Measurements from ENCODE around the gene HECW1. TPM values are rescaled to one million over a fixed set of nuclear protein-coding genes. Genes with fewer than 3 reads are reported as not detected.

The HECW1 gene
- total and polyA plus RNA-seq, 2 donors (not counting 1 experiment from before 2014, with no cell fraction given) = not detected

DNA sequence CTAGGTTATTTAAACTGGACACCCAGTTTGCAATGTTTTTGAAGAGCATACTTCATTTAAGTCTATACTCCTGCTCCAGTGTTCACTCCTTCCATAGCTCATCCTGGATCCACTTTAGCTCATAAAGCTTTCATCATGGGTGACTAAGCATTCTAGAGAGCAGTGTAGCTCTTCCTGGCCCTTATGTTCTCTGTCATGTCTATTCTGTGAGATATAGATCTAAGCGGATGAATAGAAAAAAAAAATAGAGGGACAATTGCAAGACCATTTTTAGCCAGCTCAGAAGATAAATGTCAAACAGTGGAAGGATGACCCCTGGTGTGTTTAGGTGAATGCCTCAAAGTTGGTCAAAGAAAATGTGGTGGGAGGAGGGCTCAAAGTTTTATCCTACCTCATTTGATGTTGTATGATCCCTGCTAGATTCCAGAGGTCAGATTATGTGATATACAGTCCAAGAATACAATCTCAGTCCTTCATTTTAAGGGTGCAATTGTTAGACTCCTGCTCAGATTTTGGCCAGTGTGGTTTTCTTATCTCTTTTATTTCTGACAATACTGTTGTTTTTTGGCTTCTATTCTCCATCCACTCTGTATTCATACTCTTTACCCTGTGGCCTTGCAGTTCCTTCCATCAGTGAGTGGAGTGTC, 7.5 kb upstream of the HECW1 start:
- ATAC-seq (ENCODE audit: low read depth) (no peak), DNase-seq (no peak)
- Histone ChIP-seq H3K4me3 (ENCODE audit: control extremely low read depth in 1 of 5, extremely low read depth in 1 of 5, insufficient read depth in 1 of 5, low read depth in 2 of 5, low read length in 4 of 5) (no peak overlapping the region), H3K4me2 (replicated peaks; ENCODE audit: low read depth, low read length, poor library complexity, severe bottlenecking) (no peak overlapping the region), H3K4me1 (ENCODE audit: control insufficient read depth in 2 of 2, insufficient read depth in 2 of 2, low read length in 2 of 2) (no peaks in the 10 kb centered on the region), H3K36me3 (replicated peaks in 1 of 2; ENCODE audit: control extremely low read depth in 1 of 2, control insufficient read depth in 1 of 2, extremely low read depth in 1 of 2, insufficient read depth in 2 of 2, low read length in 1 of 2) (no peaks in the 10 kb centered on the region), H3K27me3 (replicated peaks in 1 of 4; ENCODE audit: control extremely low read depth in 1 of 4, control insufficient read depth in 3 of 4, insufficient read depth in 4 of 4, low read length in 3 of 4) (peaks cover 0 to 6% (median 5%) of the 10 kb centered on the region in 4 experiments), H3K9me3 (ENCODE audit: control extremely low read depth in 1 of 3, control insufficient read depth in 2 of 3, insufficient read depth in 1 of 3, low read length in 2 of 3) (no peaks in the 10 kb centered on the region), H3K9ac (ENCODE audit: low read length) (no peak overlapping the region), H2AFZ (ENCODE audit: insufficient read depth, low read depth, low read length, poor library complexity, severe bottlenecking) (no peak overlapping the region), H4K20me1 (ENCODE audit: control insufficient read depth, insufficient read depth, low read length, poor library complexity, severe bottlenecking) (no peaks in the 10 kb centered on the region), H3K79me2 (ENCODE audit: control insufficient read depth, insufficient read depth, low read length) (no peaks in the 10 kb centered on the region), H3K27ac (ENCODE audit: low read length in 2 of 2) (no peak overlapping the region)
- CTCF ChIA-PET = interaction anchor here (1.1 kb wide), 1 partner anchor 164 kb away, joined by 3 read pairs; no protein-coding TSS in a partner anchor
- Mint-ChIP-seq H3K4me1 (no peaks in the 10 kb centered on the region), H3K27me3 (peaks cover 27% of the 10 kb centered on the region), H3K4me3 (no peak overlapping the region), H3K27ac (no peak overlapping the region), H3K9me3 (ENCODE audit: insufficient read depth) (peaks cover 3% of the 10 kb centered on the region)
- TF ChIP-seq, protein P1, sequence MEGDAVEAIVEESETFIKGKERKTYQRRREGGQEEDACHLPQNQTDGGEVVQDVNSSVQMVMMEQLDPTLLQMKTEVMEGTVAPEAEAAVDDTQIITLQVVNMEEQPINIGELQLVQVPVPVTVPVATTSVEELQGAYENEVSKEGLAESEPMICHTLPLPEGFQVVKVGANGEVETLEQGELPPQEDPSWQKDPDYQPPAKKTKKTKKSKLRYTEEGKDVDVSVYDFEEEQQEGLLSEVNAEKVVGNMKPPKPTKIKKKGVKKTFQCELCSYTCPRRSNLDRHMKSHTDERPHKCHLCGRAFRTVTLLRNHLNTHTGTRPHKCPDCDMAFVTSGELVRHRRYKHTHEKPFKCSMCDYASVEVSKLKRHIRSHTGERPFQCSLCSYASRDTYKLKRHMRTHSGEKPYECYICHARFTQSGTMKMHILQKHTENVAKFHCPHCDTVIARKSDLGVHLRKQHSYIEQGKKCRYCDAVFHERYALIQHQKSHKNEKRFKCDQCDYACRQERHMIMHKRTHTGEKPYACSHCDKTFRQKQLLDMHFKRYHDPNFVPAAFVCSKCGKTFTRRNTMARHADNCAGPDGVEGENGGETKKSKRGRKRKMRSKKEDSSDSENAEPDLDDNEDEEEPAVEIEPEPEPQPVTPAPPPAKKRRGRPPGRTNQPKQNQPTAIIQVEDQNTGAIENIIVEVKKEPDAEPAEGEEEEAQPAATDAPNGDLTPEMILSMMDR (IDR thresholded peaks at IDR 0.05) = no peak
- no peak for TF ChIP-seq EZH2 (IDR thresholded peaks at IDR 0.05; ENCODE audit: borderline replicate concordance, insufficient read depth, low read depth, low read length, poor library complexity, severe bottlenecking)
- intact Hi-C loops (cut with micrococcal nuclease) = no loop called here
- 89% methylated on average over 1 of the region's 1 CpG for WGBS (ENCODE audit: insufficient coverage)
- POLR2A ChIA-PET = no interaction called here

DNA sequence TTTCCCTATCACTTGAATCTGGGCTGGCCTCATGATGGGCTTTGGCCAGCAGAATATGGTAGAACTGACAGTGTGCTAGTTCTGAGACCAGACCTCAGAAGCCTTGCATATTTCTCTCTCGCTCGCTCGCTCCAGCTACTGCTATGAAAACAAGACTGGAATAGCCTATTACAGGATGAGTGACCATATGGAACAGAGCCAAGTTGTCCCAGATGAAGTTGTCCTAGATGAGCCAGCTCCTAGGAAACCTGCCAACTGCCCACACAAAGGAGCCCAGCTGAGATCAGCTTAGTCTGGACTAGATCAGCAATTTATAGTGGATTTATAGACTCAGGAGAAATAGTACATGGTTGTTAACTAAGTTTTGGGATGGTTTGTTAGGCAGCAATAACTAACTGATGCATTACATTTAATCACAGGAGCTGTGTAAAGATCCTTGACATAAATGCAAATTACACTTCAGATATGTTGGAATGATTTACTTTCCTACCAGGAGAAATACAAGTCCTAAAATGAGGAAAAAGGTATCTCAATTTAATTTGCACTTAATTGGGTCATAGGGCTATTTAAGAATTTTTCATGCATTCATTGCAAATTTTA, 6.8 kb upstream of the HECW1 start:
- 100% methylated on average over 3 of the region's 3 CpGs for WGBS (ENCODE audit: insufficient coverage)

More for the DNA sequence above, 6.8 kb upstream of the HECW1 start:
- ChIA-PET CTCF (interaction anchor here (0.9 to 1.1 kb wide), 3 partner anchors 30 to 164 kb away, joined by 3 read pairs; no protein-coding TSS in a partner anchor), POLR2A (no interaction called here)
- H3K36me3 ChIP-seq (replicated peaks in 1 of 2; ENCODE audit: control extremely low read depth in 1 of 2, control insufficient read depth in 1 of 2, extremely low read depth in 1 of 2, insufficient read depth in 2 of 2, low read length in 1 of 2) = no peaks in the 10 kb centered on the region
- no peak overlapping the region for H3K4me2 ChIP-seq (replicated peaks; ENCODE audit: low read depth, low read length, poor library complexity, severe bottlenecking)
- ATAC-seq (ENCODE audit: low read depth) = no peak
- no peak overlapping the region for H3K27ac ChIP-seq (ENCODE audit: low read length in 2 of 2)
- H3K27me3 ChIP-seq (replicated peaks in 1 of 4; ENCODE audit: control extremely low read depth in 1 of 4, control insufficient read depth in 3 of 4, insufficient read depth in 4 of 4, low read length in 3 of 4) = peaks cover 0 to 6% (median 5%) of the 10 kb centered on the region in 4 experiments
- intact Hi-C loops (cut with micrococcal nuclease) = no loop called here
- no peaks in the 10 kb centered on the region for H4K20me1 ChIP-seq (ENCODE audit: control insufficient read depth, insufficient read depth, low read length, poor library complexity, severe bottlenecking)
- H3K27ac Mint-ChIP-seq = no peak overlapping the region
- H3K4me3 Mint-ChIP-seq = no peak overlapping the region
- no peak overlapping the region for H3K9ac ChIP-seq (ENCODE audit: low read length)
- H3K79me2 ChIP-seq (ENCODE audit: control insufficient read depth, insufficient read depth, low read length) = no peaks in the 10 kb centered on the region
- TF ChIP-seq EZH2 (IDR thresholded peaks at IDR 0.05; ENCODE audit: borderline replicate concordance, insufficient read depth, low read depth, low read length, poor library complexity, severe bottlenecking) = no peak
- TF ChIP-seq, protein P1 (IDR thresholded peaks at IDR 0.05) = no peak
- H3K4me3 ChIP-seq (ENCODE audit: control extremely low read depth in 1 of 5, extremely low read depth in 1 of 5, insufficient read depth in 1 of 5, low read depth in 2 of 5, low read length in 4 of 5) = no peak overlapping the region
- no peaks in the 10 kb centered on the region for H3K9me3 ChIP-seq (ENCODE audit: control extremely low read depth in 1 of 3, control insufficient read depth in 2 of 3, insufficient read depth in 1 of 3, low read length in 2 of 3)
- H2AFZ ChIP-seq (ENCODE audit: insufficient read depth, low read depth, low read length, poor library complexity, severe bottlenecking) = no peak overlapping the region
- peaks cover 27% of the 10 kb centered on the region for H3K27me3 Mint-ChIP-seq
- no peaks in the 10 kb centered on the region for H3K4me1 ChIP-seq (ENCODE audit: control insufficient read depth in 2 of 2, insufficient read depth in 2 of 2, low read length in 2 of 2)
- no peaks in the 10 kb centered on the region for H3K4me1 Mint-ChIP-seq
- H3K9me3 Mint-ChIP-seq (ENCODE audit: insufficient read depth) = peaks cover 3% of the 10 kb centered on the region
- no peak for DNase-seq

All from B cell (primary cell).